Activated CD8-positive, alpha-beta memory T cell treated with anti-CD3 and anti-CD28 coated beads, Interleukin-2, amount 50 U/mL, for 4 hours (primary cell): ENCODE data around the gene CCDC136.

Experiments
- DNase-seq: peaks from one replicate; pipeline ENCODE4 v3.0.0-alpha.2; 2020

CCDC136 gene

DNA sequence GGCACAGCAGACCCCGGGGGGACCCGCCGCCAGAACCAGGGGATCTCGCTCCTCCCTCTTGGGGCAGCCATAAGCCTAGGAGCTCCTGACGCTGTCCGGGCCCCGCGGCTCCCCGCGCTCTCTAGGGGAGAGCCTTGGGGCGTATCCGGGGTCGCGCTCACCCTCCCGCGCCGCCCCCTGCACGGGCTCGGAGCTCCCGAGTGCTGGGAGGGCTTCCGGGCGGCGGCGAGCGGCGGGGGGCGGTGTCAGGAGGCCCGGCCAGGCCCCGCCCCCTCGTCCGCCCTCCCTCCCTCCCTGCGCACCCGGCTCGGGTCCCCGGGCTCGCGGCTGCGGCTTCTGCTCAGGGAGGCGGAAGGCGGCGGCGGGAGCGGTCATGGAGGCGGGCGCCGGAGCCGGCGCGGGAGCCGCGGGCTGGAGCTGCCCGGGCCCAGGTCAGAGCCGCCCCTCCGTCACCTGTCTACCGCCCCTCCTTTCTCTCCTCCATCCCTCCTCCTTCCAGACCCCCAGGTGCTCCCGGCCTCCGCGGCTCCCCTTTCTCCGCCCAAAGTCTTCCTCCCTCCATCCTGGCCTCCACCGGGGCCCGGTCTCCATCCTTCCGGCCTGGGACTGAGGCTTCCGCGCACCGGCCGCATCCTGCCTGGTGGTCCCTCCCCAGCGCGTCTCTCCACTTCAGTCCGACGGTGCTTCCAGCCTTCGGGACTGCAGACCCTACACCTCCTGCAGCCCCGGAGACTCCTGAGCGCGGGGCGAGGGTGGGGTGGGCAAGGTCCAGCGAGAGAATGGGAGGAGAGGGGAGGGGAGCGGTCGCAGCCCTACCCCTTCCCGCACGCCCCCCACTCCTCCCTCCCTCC is at the start of gene CCDC136:
CCDC136 (plus strand) TSS at position 848 of the 851 bp plus-strand sequence. CDS start 444 bp downstream, outside the sequence.
- DNase-seq, result peak; percentile 77

DNA sequence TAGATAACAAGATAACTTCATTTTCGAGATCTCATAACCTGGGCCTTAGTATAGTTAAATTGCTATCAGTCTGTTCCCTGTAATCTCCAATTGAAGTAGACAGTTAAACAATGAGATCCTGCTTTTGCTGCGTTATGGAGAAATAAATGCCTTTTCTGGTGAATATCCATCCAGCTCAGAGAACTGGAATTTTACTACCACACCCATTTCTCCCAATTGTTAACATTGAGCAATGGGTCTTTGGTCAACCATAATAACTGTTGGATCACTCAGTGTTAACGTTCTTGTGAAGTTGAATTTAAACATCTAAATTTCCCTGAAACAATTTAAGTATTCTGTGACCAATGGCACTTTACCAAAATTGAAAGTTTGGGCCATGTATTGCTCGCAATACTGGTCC is 49.6 kb upstream of the CCDC136 start:
- DNase-seq, result no peak

DNA sequence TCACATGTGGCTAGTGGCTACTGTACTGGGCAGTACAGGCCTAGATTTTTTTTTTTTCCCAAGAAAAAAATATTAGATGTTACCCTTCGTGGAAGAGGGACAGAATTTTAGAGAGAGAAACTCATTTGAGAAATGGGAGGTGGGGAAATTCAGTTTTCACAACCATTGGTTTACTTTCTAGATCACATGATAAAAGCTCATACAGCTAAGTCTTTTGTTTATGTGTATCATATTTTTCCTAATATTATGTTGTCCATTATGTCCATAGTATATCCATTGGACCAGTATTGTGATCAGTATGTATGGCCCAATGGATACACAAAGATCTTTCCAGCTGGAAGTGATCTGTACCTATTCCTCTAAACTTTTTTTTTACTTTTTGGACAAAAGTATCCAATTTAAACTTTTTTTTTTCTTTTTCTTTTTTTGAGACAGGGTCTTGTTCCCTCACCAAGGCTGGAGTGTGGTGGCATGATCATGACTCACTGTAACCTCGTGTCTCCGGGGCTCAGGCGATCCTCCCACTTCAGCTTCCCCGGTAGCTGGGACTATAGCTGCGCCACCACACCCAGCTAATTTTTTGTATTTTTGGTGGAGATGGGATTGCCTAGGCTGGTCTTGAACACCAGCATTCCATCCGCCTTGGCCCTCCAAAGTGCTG is 48.5 kb upstream of the CCDC136 start:
- no peak for DNase-seq

DNA sequence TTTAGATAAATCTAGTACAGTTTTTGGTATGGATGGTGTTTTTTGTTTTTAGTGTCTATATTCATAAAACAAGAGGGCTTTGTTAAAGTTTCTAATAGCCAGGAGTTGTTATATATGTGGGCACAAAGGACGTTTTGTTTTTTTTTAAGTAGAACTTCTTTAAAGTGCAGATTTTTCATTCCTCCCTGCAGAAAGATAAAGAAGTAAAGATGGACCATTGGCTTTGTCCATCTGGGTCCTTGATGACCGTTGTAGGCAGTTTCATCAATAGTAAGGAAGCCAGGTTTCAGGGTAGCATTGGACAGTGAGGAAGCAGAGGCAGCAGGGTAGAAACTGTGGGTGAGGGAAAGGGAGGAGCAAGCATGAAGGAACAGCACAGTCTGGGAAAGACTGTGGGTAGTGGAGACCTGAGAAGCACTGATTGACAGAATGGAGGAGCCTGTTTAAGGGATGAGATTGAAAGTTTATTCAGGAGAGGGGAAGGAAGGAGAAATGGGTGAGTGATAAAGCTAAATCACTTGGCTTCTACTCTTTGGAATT is 47.3 kb upstream of the CCDC136 start:
- DNase-seq, result no peak

DNA sequence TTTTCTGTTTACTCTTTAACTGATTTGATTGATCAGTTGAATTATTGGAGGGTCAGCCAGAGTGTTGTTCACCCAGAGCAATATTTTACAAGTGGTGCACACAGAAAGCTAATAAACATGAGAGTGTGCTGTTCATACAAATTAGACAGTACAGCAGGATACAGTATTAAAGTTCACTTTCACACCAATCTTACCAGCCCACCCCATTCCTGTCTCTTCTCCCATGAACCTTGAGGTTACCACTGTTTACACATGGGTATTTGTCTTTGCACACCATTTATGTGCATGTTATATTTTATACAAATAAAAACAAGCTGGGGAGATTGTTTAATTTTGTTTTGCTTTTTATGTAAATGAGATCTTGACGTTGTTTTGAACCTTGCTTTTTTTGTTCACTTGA is 46.1 kb upstream of the CCDC136 start:
- DNase-seq, result no peak

DNA sequence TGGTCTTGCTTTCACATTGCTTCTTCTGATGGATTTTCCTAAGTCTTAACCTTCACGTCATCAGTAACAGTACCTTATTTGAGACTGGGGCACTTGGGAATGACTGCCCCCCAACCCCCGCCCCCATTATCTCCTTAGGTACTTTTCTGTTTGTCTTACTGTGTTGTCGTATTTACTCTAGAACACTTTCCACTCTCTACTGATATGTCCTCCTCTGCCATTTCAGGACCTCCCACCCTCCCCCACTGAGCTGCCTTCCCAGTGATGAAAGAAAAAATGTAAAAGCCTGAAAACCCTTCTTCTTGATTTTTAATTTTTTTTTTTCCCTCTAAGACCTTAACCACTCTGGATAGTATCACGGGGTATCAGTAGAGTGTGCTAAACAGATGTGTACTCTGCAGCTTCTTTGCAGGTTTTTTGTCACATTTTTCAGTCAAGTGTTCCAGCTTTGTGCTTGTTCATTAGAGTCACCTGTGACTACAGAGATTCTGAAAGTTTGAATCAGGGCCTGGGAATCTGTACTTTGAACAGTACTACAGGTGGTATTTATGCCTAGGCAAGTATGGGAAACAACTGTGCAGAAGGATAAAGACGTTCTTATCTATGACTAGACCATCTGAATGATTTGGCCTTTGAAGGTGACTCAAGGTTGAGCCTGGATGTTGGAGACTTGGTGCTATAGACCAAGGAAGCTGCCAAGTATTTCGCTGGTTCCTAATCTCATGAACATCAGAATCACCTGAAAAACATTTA is 44.3 kb upstream of the CCDC136 start:
- DNase-seq, result no peak

DNA sequence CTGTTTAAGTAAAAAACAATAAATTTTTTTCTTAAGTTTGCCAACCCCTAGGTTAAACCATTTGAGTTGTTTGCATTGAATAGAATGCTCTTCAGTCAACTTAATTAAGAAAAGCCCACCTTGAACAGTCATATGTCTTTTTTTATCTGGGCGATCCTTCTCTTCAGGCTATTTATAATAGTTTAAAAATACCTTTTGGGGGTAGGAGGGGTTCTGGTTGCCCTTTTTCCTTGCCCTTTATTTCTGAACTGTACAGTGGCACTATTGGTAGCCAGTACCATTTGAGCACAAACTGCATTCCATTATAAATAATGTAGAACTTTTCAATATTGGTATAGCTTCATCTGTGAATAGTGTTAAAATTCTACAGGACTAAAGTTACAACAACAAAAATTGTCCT is 39.5 kb upstream of the CCDC136 start:
- no peak for DNase-seq

DNA sequence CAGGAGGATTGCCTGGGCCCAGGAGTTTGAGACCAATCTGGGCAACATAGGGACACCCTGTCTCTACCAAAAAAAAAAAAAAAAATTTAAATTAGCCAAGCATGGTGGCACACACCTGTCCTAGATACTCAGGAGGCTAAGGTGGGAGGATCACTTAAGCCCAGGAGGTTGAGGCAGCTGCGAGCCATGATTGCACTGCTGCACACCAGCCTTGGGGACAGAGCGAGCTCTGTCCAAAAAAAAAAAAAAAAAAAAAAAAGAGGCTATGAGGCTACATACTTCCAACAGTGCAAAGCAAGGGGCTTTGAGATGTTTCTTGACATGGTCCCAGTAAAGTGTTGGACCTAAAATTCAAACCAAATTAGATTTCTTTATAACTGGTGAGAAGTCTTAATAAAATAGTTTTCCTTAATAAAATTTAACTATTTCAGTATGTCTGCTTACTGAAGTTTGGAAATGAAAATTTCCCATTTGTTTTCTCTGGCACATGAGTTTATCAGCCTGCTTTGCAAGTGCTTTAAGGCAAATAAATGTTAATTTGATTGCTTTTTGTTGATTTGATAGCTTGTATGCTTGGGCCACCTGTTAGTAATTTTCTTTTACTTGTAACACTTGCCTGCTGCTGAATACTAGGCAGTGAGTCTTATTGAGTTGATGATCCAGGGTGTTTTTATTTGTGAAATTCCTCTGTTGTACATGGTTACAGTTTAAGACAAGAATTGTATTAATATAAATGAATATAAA is 36.5 kb upstream of the CCDC136 start:
- no peak for DNase-seq

DNA sequence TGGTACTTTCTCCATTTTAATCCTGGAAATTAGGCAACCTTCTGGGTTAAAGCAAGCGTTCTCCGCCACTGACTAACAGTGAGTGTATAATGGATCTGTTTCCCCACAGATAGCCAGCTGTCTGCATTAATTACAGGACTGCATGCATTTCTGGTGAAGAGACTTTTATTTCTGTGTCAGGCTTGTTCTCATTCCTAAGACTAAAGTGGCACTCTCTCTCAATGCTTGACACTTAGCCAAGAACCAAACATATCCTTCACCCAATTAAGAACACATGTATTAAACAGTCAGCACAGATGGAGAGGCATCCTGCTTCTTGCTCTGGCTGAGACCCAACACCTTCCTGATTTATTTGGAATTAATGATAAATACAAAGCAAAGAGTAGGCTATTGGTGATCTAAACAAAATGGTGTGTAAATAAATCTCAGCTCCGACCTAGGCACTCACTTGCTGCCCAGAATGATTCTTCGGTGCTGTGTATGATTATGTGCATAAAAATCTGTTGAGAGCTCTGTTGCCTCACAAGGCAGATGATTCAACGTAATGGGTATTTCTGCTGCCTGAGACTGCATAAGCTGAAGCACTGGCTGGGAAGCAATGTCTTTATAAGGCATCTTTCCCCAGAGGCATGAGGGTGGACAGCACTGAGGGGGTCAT is 35.8 kb upstream of the CCDC136 start:
- DNase-seq, result no peak

DNA sequence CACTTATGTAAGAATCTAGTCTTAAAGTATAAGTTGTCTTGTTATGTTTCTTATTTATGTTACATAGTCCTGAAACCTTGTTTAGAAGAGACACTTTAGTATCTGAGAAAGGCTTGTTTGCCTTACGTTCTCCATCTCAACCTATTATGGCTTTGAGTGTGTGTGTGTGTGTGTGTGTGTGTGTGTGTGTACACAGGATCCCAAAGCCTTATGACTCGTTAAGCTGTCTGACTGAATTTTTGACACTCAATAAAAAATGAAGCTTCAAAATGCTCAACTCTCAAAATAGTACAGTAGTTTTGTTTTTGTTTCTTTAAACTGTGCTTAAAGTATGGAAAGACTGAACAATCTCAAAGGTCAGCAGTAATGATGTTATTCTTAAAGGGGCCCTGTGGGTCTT is 34.6 kb upstream of the CCDC136 start:
- no peak for DNase-seq

DNA sequence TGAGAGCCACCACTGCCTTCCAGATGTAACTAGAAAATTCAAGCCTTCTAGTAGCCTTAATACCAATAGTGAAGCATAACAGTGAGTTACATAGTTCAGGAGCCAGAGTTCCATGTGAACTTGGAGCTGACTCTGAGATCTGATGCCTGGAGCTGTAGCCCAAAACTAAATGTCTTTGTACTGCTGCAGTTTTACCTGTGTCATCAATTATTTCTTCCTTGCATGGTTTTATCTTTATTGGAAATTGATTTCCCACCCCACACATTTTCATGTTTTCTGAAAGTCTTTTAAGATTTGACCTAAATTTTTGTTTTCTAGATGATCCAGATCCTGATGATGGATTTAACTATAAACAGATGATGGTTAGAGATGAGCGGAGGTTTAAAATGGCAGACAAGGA is 33.2 kb upstream of the CCDC136 start:
- DNase-seq, result no peak

DNA sequence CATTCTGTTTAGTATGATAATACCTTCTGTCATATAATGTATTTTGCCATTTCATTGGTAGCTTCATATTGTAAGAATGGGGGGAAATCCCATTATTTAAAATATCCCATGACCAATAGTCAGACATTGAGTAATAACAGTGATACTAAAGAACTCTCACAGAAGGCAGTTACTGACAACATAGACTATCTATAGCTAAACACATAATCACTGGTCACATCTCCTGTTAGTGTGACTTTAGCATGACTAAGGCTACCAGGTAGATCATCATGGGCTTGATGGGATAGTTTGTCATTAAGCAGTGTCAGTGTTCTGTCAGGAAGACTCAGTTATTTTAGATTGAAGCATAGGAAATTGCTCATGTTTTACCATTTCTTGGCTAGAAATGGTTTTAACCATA is 32.5 kb upstream of the CCDC136 start:
- DNase-seq, result no peak

DNA sequence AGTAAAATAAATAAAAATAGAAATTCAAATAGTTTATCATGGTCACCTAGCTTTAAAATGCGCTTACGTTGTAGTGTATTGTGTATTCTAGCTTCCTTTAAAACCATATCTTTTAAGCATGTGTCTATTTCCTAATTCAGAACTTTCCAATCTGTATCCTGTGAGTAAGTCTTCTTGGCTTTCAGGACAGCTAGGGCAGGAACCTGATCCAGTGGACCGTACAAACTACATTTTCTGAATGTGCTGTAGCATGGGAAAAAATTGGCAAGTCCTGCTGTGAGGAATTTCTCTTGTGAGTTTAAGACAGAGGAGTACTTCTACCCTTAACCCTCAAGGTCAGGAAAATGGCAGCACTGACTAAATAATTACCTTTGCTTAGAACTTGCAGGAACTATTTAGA is 28.2 kb upstream of the CCDC136 start:
- DNase-seq, result no peak

DNA sequence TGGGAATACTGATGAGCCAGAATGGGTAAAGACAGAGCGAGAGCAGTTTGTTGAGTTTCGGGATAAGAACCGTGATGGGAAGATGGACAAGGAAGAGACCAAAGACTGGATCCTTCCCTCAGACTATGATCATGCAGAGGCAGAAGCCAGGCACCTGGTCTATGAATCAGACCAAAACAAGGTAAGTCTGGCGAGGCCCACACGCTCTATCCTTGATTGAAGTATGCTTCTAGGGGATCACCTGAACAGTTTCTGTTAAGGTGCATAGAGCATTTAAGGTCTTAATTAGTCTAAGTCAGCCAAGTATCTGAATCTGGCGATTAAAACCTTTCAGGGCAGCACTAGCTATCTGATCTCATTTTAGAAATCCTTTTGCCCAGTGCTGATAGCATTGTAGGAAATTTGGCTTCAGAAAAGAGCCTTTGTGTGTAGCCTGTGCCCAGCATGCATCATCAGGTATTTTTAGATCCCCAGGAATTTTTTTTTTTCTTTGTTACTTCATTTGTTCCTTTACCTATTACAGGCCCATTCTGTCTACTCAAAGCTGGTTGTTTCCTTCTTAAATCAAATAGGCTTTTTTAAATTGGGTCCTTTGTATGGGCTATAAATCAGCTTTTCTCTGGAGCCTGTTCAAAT is 24.2 kb upstream of the CCDC136 start:
- no peak for DNase-seq

DNA sequence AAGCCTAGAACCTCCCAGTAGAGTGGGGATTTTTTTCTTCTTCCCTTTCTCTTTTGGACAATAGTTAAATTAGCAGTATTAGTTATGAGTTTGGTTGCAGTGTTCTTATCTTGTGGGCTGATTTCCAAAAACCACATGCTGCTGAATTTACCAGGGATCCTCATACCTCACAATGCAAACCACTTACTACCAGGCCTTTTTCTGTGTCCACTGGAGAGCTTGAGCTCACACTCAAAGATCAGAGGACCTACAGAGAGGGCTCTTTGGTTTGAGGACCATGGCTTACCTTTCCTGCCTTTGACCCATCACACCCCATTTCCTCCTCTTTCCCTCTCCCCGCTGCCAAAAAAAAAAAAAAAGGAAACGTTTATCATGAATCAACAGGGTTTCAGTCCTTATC is 21.5 kb upstream of the CCDC136 start:
- no peak for DNase-seq

DNA sequence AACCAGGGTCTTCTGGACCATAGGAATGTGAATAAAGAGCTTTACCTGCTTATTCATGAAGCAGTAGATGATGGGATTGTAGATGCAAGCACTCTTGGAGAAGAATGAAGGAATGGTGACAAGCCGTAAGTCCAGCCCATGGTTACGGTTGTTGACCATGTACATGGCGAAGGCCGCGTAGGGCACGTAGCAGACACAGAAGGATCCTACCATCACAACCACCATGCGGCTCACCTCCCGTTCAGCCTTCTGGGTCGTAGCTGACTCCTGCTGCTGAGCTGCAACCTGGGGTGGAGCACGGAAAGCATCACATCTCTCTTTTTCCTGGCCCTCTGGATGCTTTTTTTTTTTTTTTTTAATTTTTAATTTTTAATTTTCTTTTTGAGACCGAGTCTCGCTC is 18.2 kb upstream of the CCDC136 start:
- no peak for DNase-seq

DNA sequence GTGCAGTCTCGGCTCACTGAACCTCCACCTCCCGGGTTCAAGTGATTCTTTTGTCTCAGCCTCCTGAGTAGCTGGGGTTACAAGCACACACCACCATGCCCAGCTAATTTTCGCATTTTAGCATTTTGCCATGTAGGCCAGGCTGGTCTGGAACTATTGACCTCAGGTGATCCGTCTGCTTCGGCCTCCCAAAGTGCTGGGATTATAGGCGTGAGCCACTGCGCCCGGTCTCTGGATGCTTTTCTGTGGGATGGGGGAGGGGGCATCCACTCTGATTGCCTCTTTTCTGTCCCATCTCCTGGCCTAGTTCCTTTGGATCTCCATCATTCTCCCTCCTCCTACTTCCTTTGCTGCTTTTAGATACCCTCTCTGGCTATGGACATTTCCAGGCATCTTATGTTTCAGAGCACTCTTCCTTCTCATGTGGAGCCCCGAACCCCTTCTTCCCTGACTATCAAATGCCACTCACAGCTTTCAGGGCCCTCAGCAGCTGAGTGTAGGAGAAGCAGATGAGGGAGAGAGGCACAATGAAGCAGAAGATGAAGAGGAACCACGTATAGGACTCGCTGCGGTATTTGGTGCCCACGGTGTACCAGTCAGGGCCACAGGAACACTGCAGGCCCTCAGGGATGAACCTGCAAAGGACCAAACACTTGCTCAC is 17.6 kb upstream of the CCDC136 start:
- DNase-seq, result no peak

DNA sequence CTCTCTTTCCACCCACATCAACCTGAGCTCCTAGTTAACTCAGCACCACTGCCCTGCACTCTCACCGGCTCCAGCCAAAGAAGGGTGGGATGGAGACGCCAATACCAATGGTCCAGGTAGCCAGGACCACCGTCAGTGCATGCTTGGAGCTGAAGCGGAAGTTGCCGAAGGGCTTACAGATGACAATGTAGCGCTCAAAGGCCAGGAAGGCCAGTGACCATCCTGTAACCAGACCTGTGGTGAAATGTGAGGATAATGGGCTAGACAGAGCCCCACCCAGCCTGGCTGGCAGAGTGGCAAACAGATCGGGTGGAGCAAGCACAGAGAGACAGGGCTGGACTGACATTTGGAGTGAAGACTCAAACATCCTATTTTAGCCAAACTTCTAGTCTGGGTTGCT is 16.8 kb upstream of the CCDC136 start:
- no peak for DNase-seq

DNA sequence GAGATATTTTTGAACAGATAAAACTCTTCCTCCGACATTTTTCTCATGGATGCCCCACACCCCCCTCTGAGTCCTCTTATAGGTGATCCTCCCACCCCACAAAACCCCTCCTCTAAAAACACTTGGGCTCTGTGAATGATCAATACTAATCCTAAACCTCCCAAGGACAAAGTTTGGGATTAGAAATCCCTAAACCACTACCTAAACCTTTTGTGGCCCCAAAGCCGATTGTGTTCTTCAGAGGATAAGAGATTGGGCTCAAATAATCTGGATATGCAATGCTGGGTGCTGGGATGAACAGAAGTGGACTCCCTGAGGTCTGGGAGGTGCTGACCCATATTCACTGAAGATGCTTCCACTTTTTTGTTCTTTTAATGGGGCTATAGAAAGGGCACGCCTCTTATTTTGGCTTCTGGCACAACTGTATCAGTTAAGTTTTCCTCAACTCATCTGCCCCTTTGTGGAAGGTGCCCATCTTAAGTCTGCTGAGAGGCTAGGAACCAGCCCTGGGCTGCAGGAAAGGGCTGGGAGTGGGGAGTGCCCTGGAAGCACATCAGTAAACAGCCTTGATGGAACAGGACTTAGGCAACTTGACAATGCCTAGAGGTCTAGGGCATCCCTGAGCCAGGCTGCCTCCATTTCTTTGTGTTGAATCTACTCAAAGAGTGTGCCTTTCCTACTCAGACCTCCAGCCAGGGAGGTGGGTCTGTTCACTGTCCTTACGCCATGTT is 15.9 kb upstream of the CCDC136 start, which contains the start of gene OPN1SW:
OPN1SW (minus strand) TSS at position 51 of the 731 bp plus-strand sequence; CDS start at position 38, 13 bp downstream.
- no peak for DNase-seq
